Measurements from ENCODE around the gene GIGYF2. TPM values are rescaled to one million over a fixed set of nuclear protein-coding genes. Genes with fewer than 3 reads are reported as not detected.

The GIGYF2 gene
- total and polyA plus RNA-seq, 8 donors, result 56.2 to 76.6 (median 62.4) TPM

DNA sequence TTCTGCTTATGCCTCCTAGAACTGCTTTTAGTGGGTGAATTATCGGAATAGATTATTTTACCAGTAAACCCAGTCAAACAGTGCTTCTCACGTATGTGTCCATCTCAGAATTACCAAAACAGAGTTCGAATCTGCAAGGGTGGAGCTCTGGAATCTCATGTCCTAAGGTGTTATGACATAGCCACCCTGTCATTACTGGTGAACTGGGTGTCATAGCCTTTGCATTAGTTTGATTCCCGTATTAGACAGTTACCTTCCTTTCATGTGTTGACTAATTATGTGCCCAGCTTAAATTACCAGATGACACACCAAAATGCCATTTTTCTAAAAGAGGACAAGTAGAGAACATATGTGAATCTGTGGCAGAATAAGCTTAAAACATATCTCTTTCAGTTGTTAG is 94.4 kb downstream of the GIGYF2 start:
- TF ChIP-seq, protein P1, sequence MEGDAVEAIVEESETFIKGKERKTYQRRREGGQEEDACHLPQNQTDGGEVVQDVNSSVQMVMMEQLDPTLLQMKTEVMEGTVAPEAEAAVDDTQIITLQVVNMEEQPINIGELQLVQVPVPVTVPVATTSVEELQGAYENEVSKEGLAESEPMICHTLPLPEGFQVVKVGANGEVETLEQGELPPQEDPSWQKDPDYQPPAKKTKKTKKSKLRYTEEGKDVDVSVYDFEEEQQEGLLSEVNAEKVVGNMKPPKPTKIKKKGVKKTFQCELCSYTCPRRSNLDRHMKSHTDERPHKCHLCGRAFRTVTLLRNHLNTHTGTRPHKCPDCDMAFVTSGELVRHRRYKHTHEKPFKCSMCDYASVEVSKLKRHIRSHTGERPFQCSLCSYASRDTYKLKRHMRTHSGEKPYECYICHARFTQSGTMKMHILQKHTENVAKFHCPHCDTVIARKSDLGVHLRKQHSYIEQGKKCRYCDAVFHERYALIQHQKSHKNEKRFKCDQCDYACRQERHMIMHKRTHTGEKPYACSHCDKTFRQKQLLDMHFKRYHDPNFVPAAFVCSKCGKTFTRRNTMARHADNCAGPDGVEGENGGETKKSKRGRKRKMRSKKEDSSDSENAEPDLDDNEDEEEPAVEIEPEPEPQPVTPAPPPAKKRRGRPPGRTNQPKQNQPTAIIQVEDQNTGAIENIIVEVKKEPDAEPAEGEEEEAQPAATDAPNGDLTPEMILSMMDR (IDR thresholded peaks at IDR 0.05), result no peak
- no peak overlapping the region for H3K27ac ChIP-seq
- no peak for DNase-seq
- H3K36me3 ChIP-seq, result peaks cover 6 to 97% of the 10 kb centered on the region in 2 donors
- no peak overlapping the region for H3K4me3 ChIP-seq
- H3K9me3 ChIP-seq, result no peaks in the 10 kb centered on the region
- no peaks in the 10 kb centered on the region for H3K27me3 ChIP-seq
- intact Hi-C loops (cut with DNase I), result no loop called here
- no peaks in the 10 kb centered on the region for H3K4me1 ChIP-seq
- ATAC-seq, result no peak

DNA sequence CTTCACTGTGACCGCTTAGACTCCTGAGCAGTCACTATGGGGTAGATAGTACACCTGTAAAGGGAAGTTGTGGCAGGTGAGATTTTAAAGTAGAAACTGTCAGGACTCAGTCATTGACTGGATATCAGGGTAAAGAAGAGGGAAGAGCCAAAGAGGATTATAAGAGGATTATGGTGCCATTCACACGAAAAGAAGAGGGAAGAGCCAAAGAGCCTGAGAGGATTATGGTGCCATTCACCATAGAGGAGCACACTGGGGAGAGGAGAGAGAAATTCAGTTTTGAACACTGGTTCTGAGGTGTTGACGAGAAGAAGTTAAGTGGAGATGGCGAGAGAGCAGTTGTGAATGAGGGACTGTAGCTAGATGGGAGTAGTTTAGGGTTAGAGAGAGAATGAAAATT is 96.1 kb downstream of the GIGYF2 start:
- ATAC-seq (no peak), DNase-seq (no peak)
- TF ChIP-seq, protein P1 (IDR thresholded peaks at IDR 0.05), result no peak
- no peaks in the 10 kb centered on the region for H3K9me3 ChIP-seq
- H3K4me3 ChIP-seq, result no peak overlapping the region
- no peaks in the 10 kb centered on the region for H3K27me3 ChIP-seq
- H3K4me1 ChIP-seq, result no peaks in the 10 kb centered on the region
- peaks cover 6 to 97% of the 10 kb centered on the region in 2 donors for H3K36me3 ChIP-seq
- intact Hi-C loops (cut with DNase I), result no loop called here
- H3K27ac ChIP-seq, result no peak overlapping the region

GRCh38 chr2:232794981-232795380 is 97.8 kb downstream of the GIGYF2 start:
- no peak overlapping the region for H3K4me3 ChIP-seq
- no peaks in the 10 kb centered on the region for H3K9me3 ChIP-seq
- no peak for ATAC-seq
- no peaks in the 10 kb centered on the region for H3K27me3 ChIP-seq
- no peak overlapping the region for H3K27ac ChIP-seq
- intact Hi-C loops (cut with DNase I), result no loop called here
- H3K4me1 ChIP-seq, result no peaks in the 10 kb centered on the region
- DNase-seq, result no peak
- TF ChIP-seq, protein P1 (IDR thresholded peaks at IDR 0.05), result no peak
- peaks cover 6 to 90% of the 10 kb centered on the region in 2 donors for H3K36me3 ChIP-seq

- TF ChIP-seq, protein P1 (IDR thresholded peaks at IDR 0.05), result no peak
- ATAC-seq (no peak), DNase-seq (no peak)
- H3K4me3 ChIP-seq, result no peak overlapping the region
- H3K27me3 ChIP-seq, result no peaks in the 10 kb centered on the region
- H3K4me1 ChIP-seq, result no peaks in the 10 kb centered on the region
- intact Hi-C loops (cut with DNase I), result no loop called here
- H3K9me3 ChIP-seq, result no peaks in the 10 kb centered on the region
- peaks cover 6 to 90% of the 10 kb centered on the region in 2 donors for H3K36me3 ChIP-seq
- no peak overlapping the region for H3K27ac ChIP-seq
These were observed 98.8 kb downstream of the GIGYF2 start for GRCh38 chr2:232795920-232796319.

DNA sequence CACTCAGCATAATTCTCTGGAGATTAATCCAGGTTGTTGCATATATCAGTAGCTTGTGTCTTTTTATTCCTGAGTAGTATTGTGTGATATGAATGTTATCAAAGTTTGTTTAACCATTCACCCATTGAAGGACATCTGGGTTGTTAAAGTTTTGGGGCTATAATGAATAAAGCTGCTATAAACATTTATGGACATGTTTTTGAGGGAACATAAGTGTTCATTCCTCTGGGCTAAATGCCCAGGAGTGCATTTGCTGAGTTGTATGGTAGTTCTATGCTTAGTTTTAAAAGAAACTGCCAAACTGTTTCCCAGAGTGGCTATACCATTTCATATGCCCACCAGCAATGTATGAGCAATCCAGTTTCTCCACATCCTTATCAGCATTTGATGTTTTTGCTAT is 101.1 kb downstream of the GIGYF2 start:
- Histone ChIP-seq H3K27me3 (no peaks in the 10 kb centered on the region), H3K27ac (no peak overlapping the region), H3K36me3 (peaks cover 0 to 90% of the 10 kb centered on the region in 2 donors), H3K4me1 (no peaks in the 10 kb centered on the region), H3K4me3 (no peak overlapping the region), H3K9me3 (peaks cover 0 to 15% of the 10 kb centered on the region in 2 donors)
- intact Hi-C loops (cut with DNase I), result no loop called here
- TF ChIP-seq, protein P1 (IDR thresholded peaks at IDR 0.05), result no peak
- ATAC-seq (no peak), DNase-seq (no peak)

Data from left lung (tissue), 10 donors.